Nephron (organoid): Measurements from ENCODE around the gene YARS1.

Experiments
- H3K27ac Mint-ChIP-seq, 3 experiments: 2 replicates each; pipeline ENCODE4 v1.8.0; 2020; ENCODE audit warnings: mixed read lengths in 3 of 3, mild to moderate bottlenecking in 2 of 3, moderate library complexity in 1 of 3
- H3K27me3 Mint-ChIP-seq: 2 replicates; pipeline ENCODE4 v1.8.0; 2021; ENCODE audit warnings: low read depth, mild to moderate bottlenecking, moderate library complexity, mixed read lengths
- H3K36me3 Mint-ChIP-seq: 2 replicates; pipeline ENCODE4 v1.8.0; 2020; ENCODE audit warnings: low read depth, mixed read lengths
- H3K4me1 Mint-ChIP-seq: 2 replicates; pipeline ENCODE4 v1.8.0; 2020; ENCODE audit warnings: mixed read lengths
- H3K4me3 Mint-ChIP-seq, 3 experiments: 2 replicates each; pipeline ENCODE4 v1.8.0; 2020; ENCODE audit warnings: mild to moderate bottlenecking in 3 of 3, mixed read lengths in 3 of 3, moderate library complexity in 2 of 3
- H3K9me3 Mint-ChIP-seq: 2 replicates; pipeline ENCODE4 v1.8.0; 2020; ENCODE audit warnings: mixed read lengths
- TF ChIP-seq, protein P1 (sequence below), 3 experiments: fragments of 200-600 bp; sonication (generic); IDR thresholded peaks; one replicate each; pipeline ENCODE4 v1.5.0; 2021; ENCODE audit warnings: antibody characterized with exemption in 3 of 3; ENCODE audit not compliant: unreplicated experiment in 3 of 3

YARS1 gene

DNA sequence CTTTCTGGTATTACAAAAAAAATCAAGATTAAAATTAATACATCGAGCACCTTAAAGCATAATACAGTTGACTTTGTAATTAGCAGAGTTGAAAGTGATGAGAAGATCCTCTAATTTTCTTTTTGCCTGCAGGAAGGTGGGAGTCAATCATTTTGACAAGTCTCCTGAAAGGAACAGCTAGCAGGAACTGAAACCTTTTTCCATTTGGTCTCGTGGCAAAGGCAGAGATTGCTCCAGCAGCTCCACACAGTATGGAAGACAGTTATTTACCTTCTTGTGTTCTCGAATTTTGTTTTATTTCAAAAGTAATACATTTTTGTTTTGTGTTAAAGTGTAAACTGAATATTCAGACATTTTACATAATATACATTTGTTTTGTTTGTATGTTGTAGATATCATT is 8.0 kb upstream of the YARS1 start:
- H3K4me3 Mint-ChIP-seq = no peak overlapping the region
- no peaks in the 10 kb centered on the region for H3K27me3 Mint-ChIP-seq
- H3K4me1 Mint-ChIP-seq = peaks cover 4% of the 10 kb centered on the region
- peaks cover 43% of the 10 kb centered on the region for H3K36me3 Mint-ChIP-seq
- H3K9me3 Mint-ChIP-seq = no peaks in the 10 kb centered on the region
- no peak overlapping the region for H3K27ac Mint-ChIP-seq
- TF ChIP-seq, protein P1, sequence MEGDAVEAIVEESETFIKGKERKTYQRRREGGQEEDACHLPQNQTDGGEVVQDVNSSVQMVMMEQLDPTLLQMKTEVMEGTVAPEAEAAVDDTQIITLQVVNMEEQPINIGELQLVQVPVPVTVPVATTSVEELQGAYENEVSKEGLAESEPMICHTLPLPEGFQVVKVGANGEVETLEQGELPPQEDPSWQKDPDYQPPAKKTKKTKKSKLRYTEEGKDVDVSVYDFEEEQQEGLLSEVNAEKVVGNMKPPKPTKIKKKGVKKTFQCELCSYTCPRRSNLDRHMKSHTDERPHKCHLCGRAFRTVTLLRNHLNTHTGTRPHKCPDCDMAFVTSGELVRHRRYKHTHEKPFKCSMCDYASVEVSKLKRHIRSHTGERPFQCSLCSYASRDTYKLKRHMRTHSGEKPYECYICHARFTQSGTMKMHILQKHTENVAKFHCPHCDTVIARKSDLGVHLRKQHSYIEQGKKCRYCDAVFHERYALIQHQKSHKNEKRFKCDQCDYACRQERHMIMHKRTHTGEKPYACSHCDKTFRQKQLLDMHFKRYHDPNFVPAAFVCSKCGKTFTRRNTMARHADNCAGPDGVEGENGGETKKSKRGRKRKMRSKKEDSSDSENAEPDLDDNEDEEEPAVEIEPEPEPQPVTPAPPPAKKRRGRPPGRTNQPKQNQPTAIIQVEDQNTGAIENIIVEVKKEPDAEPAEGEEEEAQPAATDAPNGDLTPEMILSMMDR (IDR thresholded peaks at IDR 0.05; ENCODE audit: unreplicated experiment in 3 of 3) = no peak

- peak overlapping the region; percentile 97 to 100 (median 99) for H3K4me3 Mint-ChIP-seq
- TF ChIP-seq, protein P1 (IDR thresholded peaks at IDR 0.05; ENCODE audit: unreplicated experiment in 3 of 3) = no peak
- H3K36me3 Mint-ChIP-seq = peaks cover 7% of the 10 kb centered on the region
- no peaks in the 10 kb centered on the region for H3K9me3 Mint-ChIP-seq
- no peaks in the 10 kb centered on the region for H3K27me3 Mint-ChIP-seq
- H3K4me1 Mint-ChIP-seq = peaks cover 26% of the 10 kb centered on the region
- peak overlapping the region; percentile 91 to 93 (median 92) for H3K27ac Mint-ChIP-seq
Observed at GRCh38 chr1:32818804-32819541, 1.8 kb upstream of the YARS1 start.

- Mint-ChIP-seq H3K36me3 (peaks cover 13% of the 10 kb centered on the region), H3K4me3 (peak overlapping the region; percentile 97 to 100 (median 99)), H3K4me1 (peaks cover 33% of the 10 kb centered on the region), H3K27ac (peak overlapping the region; percentile 91 to 93 (median 92)), H3K9me3 (no peaks in the 10 kb centered on the region), H3K27me3 (no peaks in the 10 kb centered on the region)
- TF ChIP-seq, protein P1 (IDR thresholded peaks at IDR 0.05; ENCODE audit: unreplicated experiment in 3 of 3) = no peak
Observed at GRCh38 chr1:32817815-32818786, 943 bp upstream of the YARS1 start.

DNA sequence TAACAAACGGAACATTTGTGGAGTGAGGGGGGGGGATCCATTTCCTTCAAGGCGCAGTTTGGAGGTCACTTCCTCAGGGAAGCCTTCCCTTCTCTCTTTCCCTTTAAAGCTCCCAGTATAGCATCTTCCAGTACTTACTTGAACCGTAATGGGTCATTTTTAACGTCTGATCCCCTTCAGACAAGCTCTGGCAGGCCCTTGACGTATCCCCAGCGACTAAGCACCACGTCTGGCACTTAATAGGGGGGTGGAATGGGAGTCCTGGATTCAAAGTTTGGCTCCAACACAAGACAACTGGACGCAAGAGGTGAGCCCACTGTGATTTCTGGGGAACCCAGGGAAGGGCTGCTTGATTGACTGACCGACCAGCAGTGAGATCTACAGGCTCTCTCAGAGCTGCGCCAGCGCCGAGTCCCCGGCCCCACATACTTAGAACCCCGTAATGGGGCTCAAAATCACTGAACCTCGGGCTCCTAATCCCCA is 441 bp downstream of the YARS1 start:
- Mint-ChIP-seq H3K27me3 (no peaks in the 10 kb centered on the region), H3K4me3 (peak overlapping the region; percentile 97 to 100 (median 99)), H3K9me3 (no peaks in the 10 kb centered on the region), H3K36me3 (peaks cover 9% of the 10 kb centered on the region), H3K27ac (peak overlapping the region; percentile 91 to 93 (median 92)), H3K4me1 (peaks cover 33% of the 10 kb centered on the region)
- TF ChIP-seq, protein P1 (IDR thresholded peaks at IDR 0.05; ENCODE audit: unreplicated experiment in 3 of 3) = no peak

GRCh38 chr1:32813941-32814739 is 3.0 kb downstream of the YARS1 start:
- H3K4me3 Mint-ChIP-seq = peak overlapping the region; percentile 22 to 100 (median 71)
- TF ChIP-seq, protein P1 (IDR thresholded peaks at IDR 0.05; ENCODE audit: unreplicated experiment in 3 of 3) = no peak
- H3K27ac Mint-ChIP-seq = no peak overlapping the region
- H3K4me1 Mint-ChIP-seq = peaks cover 32% of the 10 kb centered on the region
- no peaks in the 10 kb centered on the region for H3K27me3 Mint-ChIP-seq
- H3K36me3 Mint-ChIP-seq = peaks cover 29% of the 10 kb centered on the region
- H3K9me3 Mint-ChIP-seq = no peaks in the 10 kb centered on the region
